Measurements from ENCODE around the gene SMYD3.

- no peak for TF ChIP-seq CTCF (IDR thresholded peaks at IDR 0.05 in 8 of 11, conservative IDR thresholded peaks at IDR 0.05 in 3 of 11)
- no peak for TF ChIP-seq POLR2A (IDR thresholded peaks at IDR 0.05)
These were observed 580.2 kb downstream of the SMYD3 start for GRCh38 chr1:245926888-245927287.

Measured in spleen (tissue), 7 donors.